Measurements from ENCODE around the gene POLD1. TPM values are rescaled to one million over a fixed set of nuclear protein-coding genes. Genes with fewer than 3 reads are reported as not detected.

POLD1 gene
- total and polyA plus RNA-seq, 2 of the 13 experiments (the other 11 are each of a cell fraction or from before 2014, with no cell fraction given), result 17.4 to 54.0 TPM

- BruUV-seq (replicated peaks), result no TSS peak
These were observed 67.0 kb downstream of the POLD1 start for GRCh38 chr19:50451223-50451534.

DNA sequence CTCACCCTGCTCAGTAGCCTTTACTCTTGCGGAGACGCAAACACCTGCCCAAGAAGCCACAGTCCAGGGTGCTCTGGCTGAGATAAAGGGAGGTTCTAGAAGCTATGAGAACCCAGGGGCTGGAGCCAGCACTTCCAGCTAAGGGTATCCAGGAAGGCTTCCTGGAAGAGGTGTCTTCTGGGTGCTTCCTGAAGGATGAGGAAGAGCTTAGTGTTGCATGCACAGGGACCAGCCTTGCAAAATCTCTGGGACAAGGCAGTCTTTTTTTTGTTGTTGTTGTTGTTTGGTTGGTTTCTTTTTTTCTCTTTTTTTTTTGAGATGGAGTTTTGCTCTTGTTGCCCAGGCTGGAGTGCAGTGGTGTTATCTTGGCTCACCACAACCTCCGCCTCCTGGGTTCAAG is 69.1 kb downstream of the POLD1 start:
- WGBS (ENCODE audit: low lambda C conversion rate), result 84% methylated on average over 3 of the region's 3 CpGs
- no peak overlapping the region for H2AFZ ChIP-seq (ENCODE audit: low read length)
- CTCF ChIA-PET (ENCODE audit: low intra/inter-chr PET ratio, low total read pairs), result no interaction called here
- POLR2A ChIA-PET, result no interaction called here
- DNase-seq (ENCODE audit: low spot score) (no peak), FAIRE-seq (no peak), ATAC-seq (no peak)
- no peaks in the 10 kb centered on the region for H3K79me2 ChIP-seq (ENCODE audit: insufficient read depth, low read length)
- no peaks in the 10 kb centered on the region for H3K9me3 ChIP-seq (ENCODE audit: low read length)
- intact Hi-C loops (cut with micrococcal nuclease; ENCODE audit: unreplicated experiment) (no loop called here), in situ Hi-C loops (cut with HindIII; ENCODE audit: extremely low pct_ligation_motif_present, low pct_unique_long_range_greater_than_20kb) (no loop called here)
- H3K36me3 ChIP-seq (replicated peaks in 1 of 2; ENCODE audit: control insufficient read depth in 1 of 2, insufficient read depth in 2 of 2, low read length in 2 of 2), result no peaks in the 10 kb centered on the region
- no peak overlapping the region for H3K4me3 ChIP-seq (replicated peaks in 1 of 3; ENCODE audit: insufficient read depth in 1 of 3, low read depth in 2 of 3, low read length in 3 of 3)
- H4K20me1 ChIP-seq (ENCODE audit: insufficient read depth, low read length), result no peaks in the 10 kb centered on the region
- no TSS peak for BruUV-seq (replicated peaks)
- no peak for TF ChIP-seq ZSCAN5A (CRISPR knock-in tag; IDR thresholded peaks at IDR 0.05; ENCODE audit: borderline replicate concordance)
- no peak for TF ChIP-seq MIXL1 (CRISPR knock-in tag; IDR thresholded peaks at IDR 0.05)
- H3K9ac ChIP-seq (ENCODE audit: insufficient read depth, low read depth, low read length), result no peak overlapping the region
- H3K27me3 ChIP-seq (ENCODE audit: control insufficient read depth in 1 of 2, insufficient read depth in 2 of 2, low read length in 2 of 2), result peaks cover 1 to 18% of the 10 kb centered on the region in 2 experiments; a peak in 3 of 5 replicates
- no peak overlapping the region for H3K27ac ChIP-seq (ENCODE audit: extremely low read length, insufficient read depth, low read length)
- no peaks in the 10 kb centered on the region for H3K4me1 ChIP-seq (ENCODE audit: insufficient read depth, low read length)
- H3K4me2 ChIP-seq (ENCODE audit: low read depth, low read length), result no peak overlapping the region

More at GRCh38 chr19:50451223-50451534, 67.0 kb downstream of the POLD1 start:
- Histone ChIP-seq H3K4me2 (ENCODE audit: low read depth, low read length) (no peak overlapping the region), H3K4me1 (ENCODE audit: insufficient read depth, low read length) (no peaks in the 10 kb centered on the region), H3K27ac (ENCODE audit: extremely low read length, insufficient read depth, low read length) (no peak overlapping the region), H3K4me3 (replicated peaks in 1 of 3; ENCODE audit: insufficient read depth in 1 of 3, low read depth in 2 of 3, low read length in 3 of 3) (no peak overlapping the region), H3K27me3 (ENCODE audit: control insufficient read depth in 1 of 2, insufficient read depth in 2 of 2, low read length in 2 of 2) (peaks cover 1 to 11% of the 10 kb centered on the region in 2 experiments; a peak in 2 of 5 replicates), H3K9ac (ENCODE audit: insufficient read depth, low read depth, low read length) (no peak overlapping the region), H3K36me3 (replicated peaks in 1 of 2; ENCODE audit: control insufficient read depth in 1 of 2, insufficient read depth in 2 of 2, low read length in 2 of 2) (no peaks in the 10 kb centered on the region), H4K20me1 (ENCODE audit: insufficient read depth, low read length) (no peaks in the 10 kb centered on the region), H3K79me2 (ENCODE audit: insufficient read depth, low read length) (no peaks in the 10 kb centered on the region), H2AFZ (ENCODE audit: low read length) (no peak overlapping the region), H3K9me3 (ENCODE audit: low read length) (no peaks in the 10 kb centered on the region)
- in situ Hi-C loops (cut with HindIII; ENCODE audit: extremely low pct_ligation_motif_present, low pct_unique_long_range_greater_than_20kb) (no loop called here), intact Hi-C loops (cut with micrococcal nuclease; ENCODE audit: unreplicated experiment) (no loop called here)
- 30% methylated on average over 13 of the region's 13 CpGs for WGBS (ENCODE audit: low lambda C conversion rate)
- ATAC-seq, result no peak
- FAIRE-seq, result no peak
- TF ChIP-seq PAWR (CRISPR knock-in tag; IDR thresholded peaks at IDR 0.05; ENCODE audit: borderline replicate concordance) (no peak), ZSCAN22 (CRISPR knock-in tag; IDR thresholded peaks at IDR 0.05) (0 out of 2 replicates have a peak, but pooled peaks have one; percentile 55), ELF1 (CRISPR knock-in tag; IDR thresholded peaks at IDR 0.05) (no peak), ZBTB8A (CRISPR knock-in tag; IDR thresholded peaks at IDR 0.05; ENCODE audit: borderline replicate concordance, low read depth) (no peak), KDM4B (CRISPR knock-in tag; IDR thresholded peaks at IDR 0.05) (no peak), ZNF3 (CRISPR knock-in tag; IDR thresholded peaks at IDR 0.05) (no peak), SP4 (CRISPR knock-in tag; IDR thresholded peaks at IDR 0.05) (no peak)
- TF ChIP-seq, protein P1, sequence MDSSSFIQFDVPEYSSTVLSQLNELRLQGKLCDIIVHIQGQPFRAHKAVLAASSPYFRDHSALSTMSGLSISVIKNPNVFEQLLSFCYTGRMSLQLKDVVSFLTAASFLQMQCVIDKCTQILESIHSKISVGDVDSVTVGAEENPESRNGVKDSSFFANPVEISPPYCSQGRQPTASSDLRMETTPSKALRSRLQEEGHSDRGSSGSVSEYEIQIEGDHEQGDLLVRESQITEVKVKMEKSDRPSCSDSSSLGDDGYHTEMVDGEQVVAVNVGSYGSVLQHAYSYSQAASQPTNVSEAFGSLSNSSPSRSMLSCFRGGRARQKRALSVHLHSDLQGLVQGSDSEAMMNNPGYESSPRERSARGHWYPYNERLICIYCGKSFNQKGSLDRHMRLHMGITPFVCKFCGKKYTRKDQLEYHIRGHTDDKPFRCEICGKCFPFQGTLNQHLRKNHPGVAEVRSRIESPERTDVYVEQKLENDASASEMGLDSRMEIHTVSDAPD (CRISPR knock-in tag; IDR thresholded peaks at IDR 0.05), result no peak
- ChIA-PET POLR2A (no interaction called here), CTCF (ENCODE audit: low intra/inter-chr PET ratio, low total read pairs) (no interaction called here)
- no peak for DNase-seq (ENCODE audit: low spot score)

Measured in HepG2 (cell line).